A549 (cell line): ENCODE measurements around the gene BST1. TPM values are rescaled to one million over a fixed set of nuclear protein-coding genes. Genes with fewer than 3 reads are reported as not detected.

Experiments
- ATAC-seq, 2 experiments: fragments of 200-7000 bp in 1 of 2; fragments of >200 bp in 1 of 2; cut with Nextera tagmentation in 1 of 2; cut with Tn5 transposase in 1 of 2; 3 replicates each; pipeline versions ENCODE4 v1.8.0 to v1.9.1; 2018 to 2020; ENCODE audit warnings: mild to moderate bottlenecking in 1 of 2, moderate library complexity in 1 of 2
- CTCF ChIA-PET: fragments of 300-600 bp; sonication (Branson Sonifier 250); formaldehyde crosslinking; extraction: SDS; loops from one replicate; lab custom pipeline; 2021; ENCODE audit warnings: antibody characterized with exemption, inconsistent platforms; lab: Yijun Ruan, JAX
- POLR2A ChIA-PET: fragments of 350-600 bp; formaldehyde crosslinking; extraction: SDS; loops from one replicate; lab custom pipeline; 2021; ENCODE audit warnings: antibody characterized with exemption, inconsistent platforms; lab: Yijun Ruan, JAX
- DNase-seq, 2 experiments: peaks; one replicate each; pipeline versions ENCODE4 v3.0.0 to v3.0.0-alpha.2; 2011 to 2016; ENCODE audit warnings: low read depth in 1 of 2, low spot score in 1 of 2
- FAIRE-seq: peaks from 2 replicates; lab custom pipeline; 2011; peaks lifted over from hg19 to GRCh38; lab: Jason Lieb, UNC
- H3K27ac ChIP-seq, 2 experiments: fragments of >200 bp; sonication (Bioruptor Twin); formaldehyde crosslinking; 3 replicates each; pipeline ENCODE4 v1.5.1; 2016 to 2017
- H3K4me1 ChIP-seq: fragments of >200 bp; sonication (Bioruptor Twin); formaldehyde crosslinking; 3 replicates; pipeline ENCODE4 v1.6.1; 2016
- H3K4me2 ChIP-seq: fragments of >200 bp; sonication (Bioruptor Twin); formaldehyde crosslinking; 3 replicates; pipeline ENCODE4 v1.6.1; 2016
- H3K4me3 ChIP-seq: fragments of >200 bp; sonication (Bioruptor Twin); formaldehyde crosslinking; 3 replicates; pipeline ENCODE4 v1.5.1; 2016
- H3K9me3 ChIP-seq: fragments of >200 bp; sonication (Bioruptor Twin); formaldehyde crosslinking; 3 replicates; pipeline ENCODE4 v1.6.1; 2016
- BCL3 ChIP-seq: fragments of >200 bp; sonication (Bioruptor Twin); formaldehyde crosslinking; IDR thresholded peaks from 3 replicates; pipeline ENCODE4 v1.6.1; 2016
- CBX8 ChIP-seq: fragments of 200-600 bp; sonication (generic); IDR thresholded peaks from 2 replicates; pipeline ENCODE4 v1.6.1; 2016
- E2F6 ChIP-seq: IDR thresholded peaks from 2 replicates; pipeline ENCODE4 v1.6.1; 2012; ENCODE audit warnings: low read depth, borderline replicate concordance
- EHMT2 ChIP-seq: fragments of 200-600 bp; sonication (generic); IDR thresholded peaks from 2 replicates; pipeline ENCODE4 v1.6.1; 2016; ENCODE audit warnings: antibody characterized with exemption, low read depth, mild to moderate bottlenecking, moderate library complexity
- ESRRA ChIP-seq: fragments of 150-350 bp; IDR thresholded peaks from 2 replicates; pipeline ENCODE4 v1.6.1; 2014; ENCODE audit warnings: mild to moderate bottlenecking, low read length, borderline replicate concordance
- FOSL2 ChIP-seq, 2 experiments: fragments of 450-650 bp in 1 of 2; fragments of >200 bp in 1 of 2; sonication (Bioruptor Twin) in 1 of 2; formaldehyde crosslinking; IDR thresholded peaks; 2 replicates each; pipeline versions ENCODE4 v1.5.0 to v1.6.1; 2016 to 2020; ENCODE audit warnings: mild to moderate bottlenecking in 1 of 2, moderate library complexity in 1 of 2
- FOXS1 ChIP-seq: fragments of 250-450 bp; sonication (Bioruptor Pico); IDR thresholded peaks from 2 replicates; pipeline ENCODE4 v1.5.0; 2020; ENCODE audit warnings: mild to moderate bottlenecking, moderate library complexity
- HEYL ChIP-seq: fragments of 250-450 bp; sonication (Bioruptor Pico); IDR thresholded peaks from 2 replicates; pipeline ENCODE4 v1.8.0; 2021; ENCODE audit warnings: mild to moderate bottlenecking, moderate library complexity
- HOXA7 ChIP-seq: fragments of 250-450 bp; sonication (Bioruptor Pico); IDR thresholded peaks from 2 replicates; pipeline ENCODE4 v1.5.0; 2020; ENCODE audit warnings: mild to moderate bottlenecking, moderate library complexity
- KDM5A ChIP-seq: fragments of 200-600 bp; sonication (generic); IDR thresholded peaks from 2 replicates; pipeline ENCODE4 v1.6.1; 2016; ENCODE audit warnings: antibody characterized with exemption, mild to moderate bottlenecking
- MAFK ChIP-seq: fragments of 450-650 bp; IDR thresholded peaks from 2 replicates; pipeline ENCODE4 v1.6.1; 2014; ENCODE audit not compliant: partially characterized antibody
- MAZ ChIP-seq: fragments of 150-350 bp; IDR thresholded peaks from 2 replicates; pipeline ENCODE4 v1.6.1; 2014; ENCODE audit warnings: antibody characterized with exemption, low read depth, low read length, borderline replicate concordance
- MYC ChIP-seq: IDR thresholded peaks from 2 replicates; pipeline ENCODE4 v1.6.1; 2012; ENCODE audit warnings: mild to moderate bottlenecking, inconsistent platforms, low read length, improper control_type of control experiment, borderline replicate concordance
- NPAS2 ChIP-seq: fragments of 250-450 bp; sonication (Bioruptor Pico); IDR thresholded peaks from 2 replicates; pipeline ENCODE4 v1.8.0; 2022; ENCODE audit warnings: mild to moderate bottlenecking, moderate library complexity, borderline replicate concordance
- NR3C1 ChIP-seq: fragments of >200 bp; sonication (Bioruptor Twin); formaldehyde crosslinking; IDR thresholded peaks from 3 replicates; pipeline ENCODE4 v1.6.1; 2017
- PHF8 ChIP-seq: fragments of 200-600 bp; sonication (generic); IDR thresholded peaks from 2 replicates; pipeline ENCODE4 v1.6.1; 2016; ENCODE audit warnings: low read depth, mild to moderate bottlenecking, antibody characterized with exemption, moderate library complexity, borderline replicate concordance
- RARB ChIP-seq: fragments of 250-450 bp; sonication (Bioruptor Pico); IDR thresholded peaks from 2 replicates; pipeline ENCODE4 v1.8.0; 2021; ENCODE audit warnings: mild to moderate bottlenecking, moderate library complexity
- RFX5 ChIP-seq: fragments of 450-650 bp; IDR thresholded peaks from 2 replicates; pipeline ENCODE4 v1.7.1; 2014; ENCODE audit warnings: antibody characterized with exemption, mild to moderate bottlenecking, moderate library complexity
- TP53 ChIP-seq: fragments of 250-450 bp; sonication (Bioruptor Pico); IDR thresholded peaks from 2 replicates; pipeline ENCODE4 v1.5.0; 2021; ENCODE audit warnings: mild to moderate bottlenecking, moderate library complexity
- USF2 ChIP-seq: fragments of 450-650 bp; IDR thresholded peaks from 2 replicates; pipeline ENCODE4 v1.6.1; 2014; ENCODE audit warnings: antibody characterized with exemption
- WGBS: methylation state at CpG from one replicate; pipeline ENCODE4 v1.1.6; 2017; ENCODE audit errors: missing lambda C conversion rate; 5-methylcytosine and 5-hydroxymethylcytosine counted together
- polyA plus RNA-seq, 4 experiments: library from polyadenylated mRNA; depleted of rRNA in 3 of 4; stranded (reverse); fragments of >200 nt; fragmentation: RNase III in 1 of 4; extraction: RNeasy Plus Mini Kit Qiagen cat#74134 plus additional on column Dnase treatment in 1 of 4; gene quantifications; 2 replicates in 3 of 4; 3 replicates in 1 of 4; pipeline ENCODE4 v1.2.3, GENCODE V29; 2011 to 2017

Gene BST1
- polyA plus RNA-seq, 2 of the 4 experiments (the other 2 are of a cell fraction), result 11.7 to 16.0 TPM

- TF ChIP-seq BCL3 (no peak), PHF8 (no peak), NPAS2 (no peak), KDM5A (no peak)
Measured at GRCh38 chr4:15718959-15719358, 16.1 kb downstream of the BST1 start (continued).

- ChIA-PET POLR2A (no interaction called here), CTCF (interaction anchor here (0.7 kb wide), 1 partner anchor 10 kb away, joined by 3 read pairs; no protein-coding TSS in a partner anchor)
- Histone ChIP-seq H3K9me3 (no peaks in the 10 kb centered on the region), H3K4me3 (no peak overlapping the region), H3K4me1 (no peaks in the 10 kb centered on the region), H3K4me2 (no peak overlapping the region), H3K27ac (no peak overlapping the region)
- FAIRE-seq (no peak), DNase-seq (no peak), ATAC-seq (no peak)
- TF ChIP-seq FOSL2 (IDR thresholded peaks at IDR 0.05) (no peak), FOSL2 (CRISPR knock-in tag; IDR thresholded peaks at IDR 0.05) (no peak), USF2 (no peak), HOXA7 (CRISPR knock-in tag) (no peak)
- 79% methylated on average over 4 of the region's 4 CpGs for WGBS
Measured at GRCh38 chr4:15719506-15719905, 16.6 kb downstream of the BST1 start.

- no peak overlapping the region for H3K4me2 ChIP-seq
- no peaks in the 10 kb centered on the region for H3K4me1 ChIP-seq
- ChIA-PET POLR2A (no interaction called here), CTCF (interaction anchor here (1.2 to 1.3 kb wide), 2 partner anchors 84 to 235 kb away, joined by 5 to 6 read pairs; no protein-coding TSS in a partner anchor)
- FAIRE-seq, result no peak
- TF ChIP-seq ESRRA (no peak), EHMT2 (no peak), RARB (CRISPR knock-in tag) (no peak), CBX8 (no peak), RFX5 (no peak), BCL3 (no peak), E2F6 (no peak), KDM5A (no peak), MAFK (no peak), FOSL2 (IDR thresholded peaks at IDR 0.05) (no peak), FOSL2 (CRISPR knock-in tag; IDR thresholded peaks at IDR 0.05) (no peak), NR3C1 (no peak), NPAS2 (no peak), FOXS1 (CRISPR knock-in tag) (no peak), HOXA7 (CRISPR knock-in tag) (no peak), HEYL (CRISPR knock-in tag) (no peak), MAZ (no peak), TP53 (no peak), MYC (no peak)
- no peak for DNase-seq
- ATAC-seq, result no peak
- WGBS, result 66% methylated on average over 2 of the region's 2 CpGs
- no peak overlapping the region for H3K4me3 ChIP-seq
- H3K9me3 ChIP-seq, result no peaks in the 10 kb centered on the region
- no peak overlapping the region for H3K27ac ChIP-seq
Measured at GRCh38 chr4:15720851-15721250, 18.0 kb downstream of the BST1 start.
